ENCODE data around the gene KLHL18.
"Not testable (repeated sequence)": the region's sequence is repeated elsewhere in the genome, so short reads cannot be mapped to it uniquely, and the experiment has no call there.

KLHL18 gene

GRCh38 chr3:47366833-47367232, 84.1 kb downstream of the KLHL18 start:
- no peak for DNase-seq

- no peak for DNase-seq
Observed at GRCh38 chr3:47367631-47368030, 84.9 kb downstream of the KLHL18 start.

- not testable (repeated sequence) for DNase-seq
Observed at GRCh38 chr3:47370020-47370419, 87.3 kb downstream of the KLHL18 start.

- peak; percentile 47 for DNase-seq
Observed at GRCh38 chr3:47370887-47371697, 88.3 kb downstream of the KLHL18 start.

- no peak for DNase-seq
Observed at GRCh38 chr3:47374587-47374986, 91.8 kb downstream of the KLHL18 start.

- no peak for DNase-seq
Observed at GRCh38 chr3:47376393-47376792, 93.6 kb downstream of the KLHL18 start.

- DNase-seq: no peak
Observed at GRCh38 chr3:47377186-47377585, 94.4 kb downstream of the KLHL18 start.

- no peak for DNase-seq
Observed at GRCh38 chr3:47378869-47379268, 96.1 kb downstream of the KLHL18 start.

GRCh38 chr3:47379411-47379899, 96.7 kb downstream of the KLHL18 start:
- no peak for DNase-seq

- no peak for DNase-seq
Observed at GRCh38 chr3:47380026-47380600, 97.4 kb downstream of the KLHL18 start.

- peak; percentile 100 for DNase-seq
Observed at GRCh38 chr3:47380601-47381316, 98.0 kb downstream of the KLHL18 start, which contains the start of gene PTPN23. TSS of gene PTPN23 (plus strand) at chr3:47381021. CDS start at chr3:47381097, 76 bp downstream.

GRCh38 chr3:47381317-47382157, 98.8 kb downstream of the KLHL18 start:
- DNase-seq: peak; percentile 91

GRCh38 chr3:47384425-47384824, 101.7 kb downstream of the KLHL18 start:
- no peak for DNase-seq

GRCh38 chr3:47385007-47385406, 102.3 kb downstream of the KLHL18 start:
- DNase-seq: no peak

- DNase-seq: no peak
Observed at GRCh38 chr3:47385796-47386195, 103.1 kb downstream of the KLHL18 start.

- DNase-seq: no peak
Observed at GRCh38 chr3:47392933-47393332, 110.2 kb downstream of the KLHL18 start.

GRCh38 chr3:47394140-47394870, 111.6 kb downstream of the KLHL18 start:
- no peak for DNase-seq

GRCh38 chr3:47394881-47395280, 112.1 kb downstream of the KLHL18 start:
- no peak for DNase-seq
